ENCODE measurements around the gene KCTD3.

Gene KCTD3

GRCh38 chr1:215601276-215601675 lies 34.2 kb downstream of the KCTD3 start:
- no peak for DNase-seq
- no peaks in the 10 kb centered on the region for H3K36me3 ChIP-seq (replicated peaks; ENCODE audit: insufficient read depth, low read length)
- no peak for TF ChIP-seq EZH2phosphoT487 (IDR thresholded peaks at IDR 0.05; ENCODE audit: low read length)
- no peak for TF ChIP-seq EZH2 (optimal IDR thresholded peaks at IDR 0.05; ENCODE audit: low read depth, low read length)
- TF ChIP-seq CTCF (IDR thresholded peaks at IDR 0.05; ENCODE audit: low read length) = no peak

GRCh38 chr1:215603319-215603718 lies 36.2 kb downstream of the KCTD3 start:
- Histone ChIP-seq H2AFZ (ENCODE audit: low read length) (no peak overlapping the region), H3K79me2 (ENCODE audit: low read length) (no peaks in the 10 kb centered on the region), H3K9ac (ENCODE audit: low read length) (no peak overlapping the region), H3K36me3 (replicated peaks; ENCODE audit: insufficient read depth, low read length) (no peaks in the 10 kb centered on the region; the same call in 1 of the 2 replicates), H3K27me3 (replicated peaks; ENCODE audit: insufficient read depth, low read length) (no peaks in the 10 kb centered on the region), H3F3A (ENCODE audit: insufficient read depth, low read length) (no peaks in the 10 kb centered on the region), H3K27ac (ENCODE audit: low read length) (no peak overlapping the region), H3K9me2 (replicated peaks; ENCODE audit: insufficient read depth, low read length) (no peaks in the 10 kb centered on the region), H3K4me2 (ENCODE audit: low read depth, low read length) (no peak overlapping the region), H4K20me1 (ENCODE audit: insufficient read depth, low read length) (no peaks in the 10 kb centered on the region), H3K4me3 (ENCODE audit: low read length) (no peak overlapping the region), H3K4me1 (ENCODE audit: low read length) (no peaks in the 10 kb centered on the region), H3K9me3 (replicated peaks; ENCODE audit: insufficient read depth, low read length) (no peaks in the 10 kb centered on the region)
- no peak for TF ChIP-seq EZH2phosphoT487 (IDR thresholded peaks at IDR 0.05; ENCODE audit: low read length)
- TF ChIP-seq CTCF (IDR thresholded peaks at IDR 0.05; ENCODE audit: low read length) = no peak
- TF ChIP-seq EZH2 (optimal IDR thresholded peaks at IDR 0.05; ENCODE audit: low read depth, low read length) = no peak
- DNase-seq = no peak

More at GRCh38 chr1:215601276-215601675, 34.2 kb downstream of the KCTD3 start:
- Histone ChIP-seq H2AFZ (ENCODE audit: low read length) (no peak overlapping the region), H3K9ac (ENCODE audit: low read length) (no peak overlapping the region), H3K79me2 (ENCODE audit: low read length) (no peaks in the 10 kb centered on the region), H3K4me1 (ENCODE audit: low read length) (peaks cover 3% of the 10 kb centered on the region; the same call in 1 of the 2 replicates), H3K27ac (ENCODE audit: low read length) (no peak overlapping the region), H3F3A (ENCODE audit: insufficient read depth, low read length) (no peaks in the 10 kb centered on the region), H4K20me1 (ENCODE audit: insufficient read depth, low read length) (no peaks in the 10 kb centered on the region), H3K9me3 (replicated peaks; ENCODE audit: insufficient read depth, low read length) (no peaks in the 10 kb centered on the region), H3K4me3 (ENCODE audit: low read length) (no peak overlapping the region), H3K27me3 (replicated peaks; ENCODE audit: insufficient read depth, low read length) (no peaks in the 10 kb centered on the region), H3K4me2 (ENCODE audit: low read depth, low read length) (no peak overlapping the region), H3K9me2 (replicated peaks; ENCODE audit: insufficient read depth, low read length) (no peaks in the 10 kb centered on the region)

- H3F3A ChIP-seq (ENCODE audit: insufficient read depth, low read length) = 0 out of 2 replicates have a peak, but pooled peaks cover 2% of the 10 kb centered on the region
- no peaks in the 10 kb centered on the region for H3K9me3 ChIP-seq (replicated peaks; ENCODE audit: insufficient read depth, low read length)
- H3K4me2 ChIP-seq (ENCODE audit: low read depth, low read length) = no peak overlapping the region
- H4K20me1 ChIP-seq (ENCODE audit: insufficient read depth, low read length) = no peaks in the 10 kb centered on the region
- peaks cover 8% of the 10 kb centered on the region for H3K36me3 ChIP-seq (replicated peaks; ENCODE audit: insufficient read depth, low read length)
- no peak for DNase-seq
- no peaks in the 10 kb centered on the region for H3K79me2 ChIP-seq (ENCODE audit: low read length)
- H3K4me1 ChIP-seq (ENCODE audit: low read length) = no peaks in the 10 kb centered on the region
- no peaks in the 10 kb centered on the region for H3K9me2 ChIP-seq (replicated peaks; ENCODE audit: insufficient read depth, low read length)
- no peak for TF ChIP-seq EZH2 (optimal IDR thresholded peaks at IDR 0.05; ENCODE audit: low read depth, low read length)
- TF ChIP-seq EZH2phosphoT487 (IDR thresholded peaks at IDR 0.05; ENCODE audit: low read length) = no peak
- no peak for TF ChIP-seq CTCF (IDR thresholded peaks at IDR 0.05; ENCODE audit: low read length)
- no peak overlapping the region for H3K27ac ChIP-seq (ENCODE audit: low read length)
- no peak overlapping the region for H3K9ac ChIP-seq (ENCODE audit: low read length)
- no peaks in the 10 kb centered on the region for H3K27me3 ChIP-seq (replicated peaks; ENCODE audit: insufficient read depth, low read length)
- no peak overlapping the region for H3K4me3 ChIP-seq (ENCODE audit: low read length)
- no peak overlapping the region for H2AFZ ChIP-seq (ENCODE audit: low read length)
Observed at GRCh38 chr1:215605011-215605621, 38.0 kb downstream of the KCTD3 start.

Measured in MM.1S (cell line).